Measurements from ENCODE around the gene AKIP1. TPM values are rescaled to one million over a fixed set of nuclear protein-coding genes. Genes with fewer than 3 reads are reported as not detected.
A peak's percentile ranks its signal among the peaks of the same experiment; 100 is the strongest.

The AKIP1 gene
- 10 to 100 TPM in 1 of 2 donors, 1 to 10 TPM in 1; 9.3 to 10.1 TPM for total RNA-seq
- 10 to 100 TPM in 1 of 2 donors, 1 to 10 TPM in 1; 9.7 to 12.3 TPM for polyA plus RNA-seq

DNA sequence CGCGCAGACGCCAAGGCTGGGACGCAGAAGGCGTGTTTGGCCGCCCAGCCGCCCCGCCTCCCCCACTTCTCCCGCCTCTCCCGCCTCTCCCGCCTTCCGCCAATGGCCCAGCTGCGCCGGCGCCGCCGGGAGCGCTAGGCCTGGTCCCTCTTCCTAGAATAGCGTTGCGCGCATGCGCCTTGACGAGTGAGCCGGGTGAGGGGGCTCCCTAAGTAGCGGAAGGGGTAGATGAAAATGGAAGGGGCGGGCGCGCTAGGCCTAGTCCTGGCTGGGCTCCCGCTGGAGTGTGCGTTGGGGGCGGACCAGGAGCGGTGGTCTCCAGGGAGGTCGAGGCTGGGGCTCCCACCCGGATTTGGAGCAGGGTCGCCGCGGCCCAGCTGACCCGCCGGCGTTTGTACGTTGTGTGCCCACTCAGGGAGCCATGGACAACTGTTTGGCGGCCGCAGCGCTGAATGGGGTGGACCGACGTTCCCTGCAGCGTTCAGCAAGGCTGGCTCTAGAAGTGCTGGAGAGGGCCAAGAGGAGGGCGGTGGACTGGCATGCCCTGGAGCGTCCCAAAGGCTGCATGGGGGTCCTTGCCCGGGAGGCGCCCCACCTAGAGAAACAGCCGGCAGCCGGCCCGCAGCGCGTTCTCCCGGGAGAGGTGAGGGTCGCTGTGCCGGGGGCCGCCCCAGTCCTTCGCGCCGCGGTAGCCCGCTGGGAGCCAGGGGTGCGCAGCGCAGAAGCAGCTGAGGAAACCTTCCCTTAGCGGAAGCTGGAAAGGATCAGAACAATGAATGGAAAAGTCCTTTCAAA, at the start of gene AKIP1:
Gene AKIP1, plus strand, starts transcription at position 161 of the 795 bp plus-strand sequence. Its CDS starts 261 bp downstream, at position 422.
- no peak for TF ChIP-seq REST (IDR thresholded peaks at IDR 0.05)
- TF ChIP-seq RAD21 (IDR thresholded peaks at IDR 0.05), result peak in 1 of 2 donors; percentile 41
- TF ChIP-seq SP1 (IDR thresholded peaks at IDR 0.05), result no peak
- TF ChIP-seq, protein P1, sequence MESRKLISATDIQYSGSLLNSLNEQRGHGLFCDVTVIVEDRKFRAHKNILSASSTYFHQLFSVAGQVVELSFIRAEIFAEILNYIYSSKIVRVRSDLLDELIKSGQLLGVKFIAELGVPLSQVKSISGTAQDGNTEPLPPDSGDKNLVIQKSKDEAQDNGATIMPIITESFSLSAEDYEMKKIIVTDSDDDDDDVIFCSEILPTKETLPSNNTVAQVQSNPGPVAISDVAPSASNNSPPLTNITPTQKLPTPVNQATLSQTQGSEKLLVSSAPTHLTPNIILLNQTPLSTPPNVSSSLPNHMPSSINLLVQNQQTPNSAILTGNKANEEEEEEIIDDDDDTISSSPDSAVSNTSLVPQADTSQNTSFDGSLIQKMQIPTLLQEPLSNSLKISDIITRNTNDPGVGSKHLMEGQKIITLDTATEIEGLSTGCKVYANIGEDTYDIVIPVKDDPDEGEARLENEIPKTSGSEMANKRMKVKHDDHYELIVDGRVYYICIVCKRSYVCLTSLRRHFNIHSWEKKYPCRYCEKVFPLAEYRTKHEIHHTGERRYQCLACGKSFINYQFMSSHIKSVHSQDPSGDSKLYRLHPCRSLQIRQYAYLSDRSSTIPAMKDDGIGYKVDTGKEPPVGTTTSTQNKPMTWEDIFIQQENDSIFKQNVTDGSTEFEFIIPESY (IDR thresholded peaks at IDR 0.05), result no peak
- TF ChIP-seq JUND (IDR thresholded peaks at IDR 0.05), result no peak
- no peak for TF ChIP-seq TAF1 (conservative IDR thresholded peaks at IDR 0.05)
- TF ChIP-seq FOXA1 (IDR thresholded peaks at IDR 0.05), result no peak
- TF ChIP-seq HNF4A (conservative IDR thresholded peaks at IDR 0.05), result no peak
- TF ChIP-seq GABPA (IDR thresholded peaks at IDR 0.05 in 1 of 2, conservative IDR thresholded peaks at IDR 0.05 in 1 of 2), result peak in 1 of 2 donors; percentile 72
- no peak for TF ChIP-seq FOXA2 (IDR thresholded peaks at IDR 0.05)
- no peak for TF ChIP-seq HNF4G (IDR thresholded peaks at IDR 0.05)
- TF ChIP-seq NR2F2 (IDR thresholded peaks at IDR 0.05), result no peak
- TF ChIP-seq, protein P2, sequence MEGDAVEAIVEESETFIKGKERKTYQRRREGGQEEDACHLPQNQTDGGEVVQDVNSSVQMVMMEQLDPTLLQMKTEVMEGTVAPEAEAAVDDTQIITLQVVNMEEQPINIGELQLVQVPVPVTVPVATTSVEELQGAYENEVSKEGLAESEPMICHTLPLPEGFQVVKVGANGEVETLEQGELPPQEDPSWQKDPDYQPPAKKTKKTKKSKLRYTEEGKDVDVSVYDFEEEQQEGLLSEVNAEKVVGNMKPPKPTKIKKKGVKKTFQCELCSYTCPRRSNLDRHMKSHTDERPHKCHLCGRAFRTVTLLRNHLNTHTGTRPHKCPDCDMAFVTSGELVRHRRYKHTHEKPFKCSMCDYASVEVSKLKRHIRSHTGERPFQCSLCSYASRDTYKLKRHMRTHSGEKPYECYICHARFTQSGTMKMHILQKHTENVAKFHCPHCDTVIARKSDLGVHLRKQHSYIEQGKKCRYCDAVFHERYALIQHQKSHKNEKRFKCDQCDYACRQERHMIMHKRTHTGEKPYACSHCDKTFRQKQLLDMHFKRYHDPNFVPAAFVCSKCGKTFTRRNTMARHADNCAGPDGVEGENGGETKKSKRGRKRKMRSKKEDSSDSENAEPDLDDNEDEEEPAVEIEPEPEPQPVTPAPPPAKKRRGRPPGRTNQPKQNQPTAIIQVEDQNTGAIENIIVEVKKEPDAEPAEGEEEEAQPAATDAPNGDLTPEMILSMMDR (IDR thresholded peaks at IDR 0.05; ENCODE audit: low read depth, low read length, missing input control), result no peak
- TF ChIP-seq, protein P3, sequence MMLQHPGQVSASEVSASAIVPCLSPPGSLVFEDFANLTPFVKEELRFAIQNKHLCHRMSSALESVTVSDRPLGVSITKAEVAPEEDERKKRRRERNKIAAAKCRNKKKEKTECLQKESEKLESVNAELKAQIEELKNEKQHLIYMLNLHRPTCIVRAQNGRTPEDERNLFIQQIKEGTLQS (IDR thresholded peaks at IDR 0.05), result no peak
- no peak for TF ChIP-seq MAX (IDR thresholded peaks at IDR 0.05)
- peak; percentile 50 for TF ChIP-seq YY1 (IDR thresholded peaks at IDR 0.05)
- no peak for TF ChIP-seq RXRA (IDR thresholded peaks at IDR 0.05)
- TF ChIP-seq EGR1 (IDR thresholded peaks at IDR 0.05; ENCODE audit: low read depth in 2 of 2), result no peak
- Histone ChIP-seq H3K4me3 (ENCODE audit: low read depth in 1 of 3, low read length in 3 of 3) (peak within 1 kb of the TSS; percentile 74 to 99 (median 80)), H3K4me1 (ENCODE audit: control insufficient read depth in 4 of 4, insufficient read depth in 4 of 4, low read length in 3 of 4) (peaks cover 0 to 16% (median 12%) of the 10 kb centered on the region in 4 donors), H3K36me3 (ENCODE audit: control insufficient read depth in 4 of 4, insufficient read depth in 3 of 4, low read depth in 1 of 4, low read length in 3 of 4) (peaks cover 0 to under 1% (median 0%) of the 10 kb centered on the region in 4 donors), H3K9me3 (ENCODE audit: control insufficient read depth in 4 of 4, low read length in 3 of 4) (no peaks in the 10 kb centered on the region), H3K27me3 (ENCODE audit: control insufficient read depth in 4 of 4, insufficient read depth in 4 of 4, low read length in 3 of 4) (no peaks in the 10 kb centered on the region), H3K9ac (ENCODE audit: low read depth in 1 of 2, low read length in 2 of 2) (peak within 1 kb of the TSS; percentile 45 to 83), H3K27ac (ENCODE audit: low read depth in 1 of 2, low read length in 2 of 2) (peak within 1 kb of the TSS; percentile 73 to 87)
- DNase-seq (ENCODE audit: low spot score), result peak; percentile 89
- under 1% methylated on average over 68 of the region's 68 CpGs for WGBS
